Measurements from ENCODE around the gene PDZD2.

GRCh38 chr5:32143617-32144377, 504.9 kb downstream of the PDZD2 start:
- TF ChIP-seq POLR2A (IDR thresholded peaks at IDR 0.05) (no peak), CTCF (IDR thresholded peaks at IDR 0.05 in 4 of 5, conservative IDR thresholded peaks at IDR 0.05 in 1 of 5) (no peak)

Data from gastrocnemius medialis (tissue), 4 donors.